Esophagus mucosa (tissue), 1 donor: ENCODE results near the gene TBC1D9B. TPM values are rescaled to one million over a fixed set of nuclear protein-coding genes. Genes with fewer than 3 reads are reported as not detected.

ENCODE experiments used
- ATAC-seq: fragments of 200-7000 bp; cut with Tn5 transposase; one replicate; pipeline ENCODE4 v1.9.1; 2020
- total RNA-seq: library from RNA; stranded (reverse); gene quantifications from one replicate; pipeline ENCODE4 v1.2.4, GENCODE V29; 2023
- donor health status: DM: yes; HTN: yes; CAD: no.

The TBC1D9B gene
- total RNA-seq, 1 donor from 2014 or later, result 66.3 TPM

DNA sequence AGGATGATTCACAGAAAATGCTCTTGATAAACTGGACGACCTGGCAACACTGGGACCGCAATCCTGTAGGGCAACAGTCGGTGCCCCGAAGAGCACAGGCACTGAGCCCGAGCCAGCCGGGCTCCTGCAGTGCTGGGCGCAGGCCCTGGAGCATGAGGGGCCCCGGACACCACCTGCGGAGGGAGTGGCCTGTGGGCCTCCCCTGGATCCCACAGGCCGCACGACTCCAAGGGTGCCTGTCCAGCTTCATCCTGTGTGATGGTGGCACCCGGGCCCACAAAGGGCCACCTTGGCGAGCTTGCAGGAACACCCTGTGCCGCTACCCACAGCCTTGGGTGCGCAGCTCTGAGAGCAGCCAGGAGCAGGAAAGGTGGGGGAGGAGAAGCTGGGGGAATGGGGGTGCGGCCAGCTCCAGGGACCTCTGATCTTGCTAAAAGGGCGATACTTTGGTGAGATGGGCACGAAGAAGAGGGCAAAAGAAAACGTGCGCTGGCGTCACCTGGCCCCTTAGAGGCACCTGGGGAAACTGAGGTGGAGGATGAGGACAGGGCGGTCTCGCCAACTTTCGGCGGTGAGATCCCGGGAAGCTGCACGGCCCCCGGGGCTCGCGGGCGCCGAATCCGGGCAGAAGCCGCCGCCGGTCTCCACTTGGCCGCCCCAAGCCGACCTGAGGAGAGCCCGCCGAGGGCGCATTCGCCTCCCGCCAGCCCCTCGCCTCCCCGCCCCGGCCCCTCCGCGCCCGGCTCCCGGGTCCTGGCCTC lies 722 bp downstream of the TBC1D9B start:
- peak; percentile 40 for ATAC-seq

DNA sequence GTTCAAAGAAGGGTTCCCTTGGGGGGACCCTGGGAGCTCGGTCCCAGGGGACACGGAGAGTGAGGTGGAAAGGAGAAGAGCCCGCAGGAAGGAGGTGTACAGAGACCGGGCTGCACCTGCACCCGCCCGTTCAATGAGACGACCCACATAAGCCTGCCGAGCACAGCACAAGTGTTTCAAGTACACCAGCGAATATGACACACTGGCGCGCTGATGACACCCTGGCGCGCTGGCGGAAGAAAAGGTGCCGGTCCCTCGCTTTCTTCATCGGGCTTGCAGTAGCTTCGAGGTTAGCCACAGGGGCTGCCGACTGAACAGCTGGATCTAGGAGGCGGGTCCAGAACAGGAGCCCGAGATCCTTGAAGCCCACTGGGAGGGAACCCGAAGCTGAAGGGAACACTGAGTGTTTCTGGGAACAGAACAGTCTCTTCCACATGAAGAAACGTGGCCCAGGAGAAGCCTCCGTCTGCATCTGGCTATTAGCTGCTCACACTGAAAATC lies 1.4 kb downstream of the TBC1D9B start:
- no peak for ATAC-seq

DNA sequence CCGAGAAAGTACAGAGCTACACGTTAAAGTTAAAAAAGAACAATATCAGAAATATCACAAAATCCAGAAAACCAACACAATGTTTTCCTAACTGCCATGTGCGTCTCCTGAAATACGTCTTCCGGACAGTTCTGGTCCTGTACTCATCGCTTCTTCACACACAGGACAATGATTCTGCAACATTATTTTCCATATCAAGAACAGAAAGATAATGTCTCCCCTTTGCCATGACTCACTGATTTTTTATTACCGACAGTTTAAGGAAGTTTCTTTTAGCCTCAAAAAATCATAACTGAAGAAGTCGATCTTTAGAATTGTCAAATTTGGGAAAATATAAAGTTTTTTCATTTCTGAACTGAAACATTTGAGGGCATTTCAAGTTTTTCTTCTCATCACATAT lies 2.5 kb downstream of the TBC1D9B start:
- ATAC-seq, result no peak

DNA sequence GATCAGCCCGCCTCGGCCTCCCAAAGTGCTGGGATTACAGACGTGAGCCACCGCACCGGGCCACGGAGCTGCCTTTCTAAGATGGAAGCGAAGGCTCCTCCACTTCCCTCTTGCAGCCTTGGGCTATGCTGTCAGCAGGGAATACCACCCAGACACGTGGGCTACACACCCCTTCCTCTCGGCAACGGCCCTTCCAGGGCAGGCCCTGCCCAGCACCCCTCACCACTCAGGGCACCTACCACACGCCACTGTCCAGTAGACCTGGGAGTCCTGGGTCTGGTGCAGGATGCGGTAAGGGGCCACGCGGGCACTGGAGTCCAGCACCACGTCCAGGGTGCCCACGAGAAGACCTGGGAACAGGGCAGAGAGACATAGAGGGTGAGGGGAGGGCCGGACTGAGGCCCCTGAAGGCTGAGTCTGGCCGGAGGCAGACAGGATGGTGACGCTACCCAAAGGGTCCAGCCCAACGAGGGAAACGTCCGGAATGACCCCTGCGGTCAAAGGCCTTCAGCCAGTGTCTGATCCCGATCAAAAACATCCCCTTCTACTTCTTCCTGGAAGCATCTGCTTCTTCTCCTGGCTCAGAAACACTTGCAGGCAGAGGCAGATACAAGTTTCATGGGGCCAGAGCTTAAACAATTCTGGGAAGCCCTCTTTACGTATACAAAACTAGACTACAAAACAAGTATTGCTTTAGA lies 3.1 kb downstream of the TBC1D9B start:
- ATAC-seq, result no peak

DNA sequence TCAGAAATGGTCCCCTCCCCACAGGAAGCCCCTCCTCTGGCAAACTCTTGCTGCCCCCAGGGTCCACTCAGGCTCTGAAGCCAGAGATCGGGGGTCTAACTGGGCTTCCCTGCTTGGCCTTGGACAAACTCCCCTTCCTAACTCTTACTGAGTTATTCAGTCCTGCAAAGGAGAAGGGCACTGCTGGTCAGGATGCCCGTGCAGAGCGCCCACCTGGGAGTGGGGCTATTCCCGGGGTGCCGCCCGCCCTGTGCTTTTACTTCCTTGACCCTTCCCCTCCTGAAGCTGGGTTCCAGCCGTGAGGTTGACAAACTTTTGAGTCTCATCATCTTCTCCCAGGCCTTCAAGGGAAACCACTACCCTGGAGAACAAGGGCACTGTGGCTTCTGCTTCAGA lies 4.9 kb downstream of the TBC1D9B start:
- ATAC-seq, result no peak

DNA sequence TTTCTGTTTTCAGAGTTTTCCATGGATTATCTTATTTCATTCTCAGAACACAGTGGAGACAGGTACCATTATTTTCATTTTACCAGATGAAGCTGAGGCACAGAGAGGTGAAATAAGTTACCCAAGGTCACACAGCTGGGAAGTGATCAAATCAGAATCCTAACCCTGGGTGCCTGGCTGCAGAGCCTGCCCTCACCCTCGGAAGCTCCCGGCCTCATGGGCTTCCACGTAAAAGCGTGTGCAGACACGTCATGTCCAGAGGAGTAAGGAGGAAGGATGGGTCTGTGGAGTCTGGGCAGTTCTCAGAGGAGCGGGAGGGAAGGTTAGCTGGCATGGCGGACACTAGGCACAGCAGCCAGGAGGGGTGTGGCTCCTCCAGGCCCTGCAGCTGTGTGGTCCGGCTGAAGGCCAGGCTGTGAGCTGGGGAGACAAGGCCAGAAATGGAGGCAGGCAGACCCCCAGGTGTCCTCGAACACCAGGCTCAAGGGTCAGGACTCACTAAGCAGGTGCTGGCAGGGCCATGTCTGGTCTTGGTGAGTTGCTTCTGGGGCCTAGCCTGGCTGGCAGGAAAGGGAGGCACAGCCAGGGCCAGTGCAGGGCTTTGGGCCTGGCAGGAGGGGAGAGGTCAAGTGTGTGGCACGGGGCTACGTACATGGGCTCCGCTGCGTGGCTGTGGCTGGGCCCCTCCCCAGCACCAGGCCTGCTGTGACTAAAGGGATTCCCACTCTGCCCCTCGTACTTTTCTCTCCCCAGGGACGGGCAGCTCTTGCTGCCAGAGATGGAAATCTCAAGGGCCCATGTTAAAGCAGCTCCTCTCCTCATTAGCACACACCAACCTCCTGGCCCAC lies 5.6 kb downstream of the TBC1D9B start:
- ATAC-seq, result peak; percentile 12

DNA sequence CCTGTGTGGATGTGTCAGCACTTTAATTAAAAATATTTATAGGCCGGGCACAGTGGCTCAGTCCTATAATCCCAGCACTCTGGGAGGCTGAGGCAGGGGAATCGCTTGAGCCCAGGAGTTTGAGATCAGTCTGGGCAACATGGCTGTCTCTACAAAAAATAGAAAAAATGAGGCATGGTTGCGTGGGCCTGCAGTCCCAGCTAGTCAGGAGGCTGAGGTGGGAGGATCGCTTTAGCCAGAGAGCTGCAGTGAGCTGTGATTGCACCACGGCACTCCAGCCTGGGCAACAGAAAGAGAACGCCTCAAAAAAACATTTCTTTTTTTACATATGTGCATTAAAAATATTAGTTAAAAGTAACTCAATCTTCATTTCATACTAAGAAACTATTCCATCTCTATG lies 6.2 kb downstream of the TBC1D9B start:
- ATAC-seq, result no peak

DNA sequence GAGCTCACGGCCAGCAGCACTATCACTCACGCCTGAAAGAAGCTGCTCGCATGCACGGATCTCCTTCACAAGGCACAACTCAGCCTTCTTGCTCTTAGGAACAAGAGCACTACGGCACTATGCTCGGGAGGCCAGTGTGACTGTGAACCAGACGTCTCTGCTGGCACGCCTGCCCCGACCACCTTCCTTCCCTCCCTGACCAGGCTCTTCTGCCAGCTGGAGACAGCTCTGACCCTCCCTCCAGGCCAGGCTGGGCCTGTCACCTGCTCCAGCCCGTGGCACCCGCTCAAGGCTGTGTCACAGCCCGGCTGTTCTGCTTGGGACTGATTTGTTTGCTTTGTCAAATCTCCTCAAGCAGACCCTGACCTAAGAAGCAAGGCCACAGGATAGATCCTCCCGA lies 7.0 kb downstream of the TBC1D9B start:
- no peak for ATAC-seq

DNA sequence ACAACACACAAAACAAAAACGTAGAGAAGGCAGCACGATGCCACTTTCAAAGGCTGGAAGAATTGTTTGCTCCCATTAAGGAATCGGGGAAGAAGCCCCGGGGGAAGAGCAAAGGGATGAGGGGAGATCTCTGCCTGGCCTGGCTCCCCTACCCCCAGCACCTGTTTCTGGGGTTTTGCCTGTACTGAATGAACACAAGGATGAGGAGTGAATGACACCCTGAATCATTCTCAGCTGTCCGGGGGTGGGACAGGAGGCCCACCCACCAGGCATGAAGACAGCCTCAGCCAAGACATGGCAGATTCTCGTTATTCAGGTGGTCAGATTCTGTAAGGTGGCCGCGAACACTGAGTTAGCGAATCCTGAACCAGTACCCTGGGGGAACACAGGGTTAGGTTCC lies 7.5 kb downstream of the TBC1D9B start:
- ATAC-seq, result no peak

DNA sequence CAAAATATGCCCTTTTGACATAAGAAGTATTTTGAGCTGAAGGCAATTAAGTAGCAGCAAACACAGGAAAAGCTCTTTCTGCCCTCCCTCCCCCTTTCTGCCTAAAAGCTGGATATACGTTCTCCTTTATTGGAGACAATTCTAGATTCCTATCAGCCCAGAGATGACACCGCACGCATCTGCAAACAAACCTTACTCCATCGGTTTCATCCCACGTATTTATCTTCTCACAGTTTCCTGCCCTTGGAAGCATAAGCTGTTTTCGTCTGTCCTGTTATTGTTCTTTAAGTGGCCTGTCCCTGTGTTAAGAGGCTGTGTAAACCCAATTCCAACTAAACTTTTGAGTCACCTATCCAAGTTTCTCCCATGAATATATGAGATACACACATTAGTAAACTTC lies 11.8 kb downstream of the TBC1D9B start:
- ATAC-seq, result no peak

DNA sequence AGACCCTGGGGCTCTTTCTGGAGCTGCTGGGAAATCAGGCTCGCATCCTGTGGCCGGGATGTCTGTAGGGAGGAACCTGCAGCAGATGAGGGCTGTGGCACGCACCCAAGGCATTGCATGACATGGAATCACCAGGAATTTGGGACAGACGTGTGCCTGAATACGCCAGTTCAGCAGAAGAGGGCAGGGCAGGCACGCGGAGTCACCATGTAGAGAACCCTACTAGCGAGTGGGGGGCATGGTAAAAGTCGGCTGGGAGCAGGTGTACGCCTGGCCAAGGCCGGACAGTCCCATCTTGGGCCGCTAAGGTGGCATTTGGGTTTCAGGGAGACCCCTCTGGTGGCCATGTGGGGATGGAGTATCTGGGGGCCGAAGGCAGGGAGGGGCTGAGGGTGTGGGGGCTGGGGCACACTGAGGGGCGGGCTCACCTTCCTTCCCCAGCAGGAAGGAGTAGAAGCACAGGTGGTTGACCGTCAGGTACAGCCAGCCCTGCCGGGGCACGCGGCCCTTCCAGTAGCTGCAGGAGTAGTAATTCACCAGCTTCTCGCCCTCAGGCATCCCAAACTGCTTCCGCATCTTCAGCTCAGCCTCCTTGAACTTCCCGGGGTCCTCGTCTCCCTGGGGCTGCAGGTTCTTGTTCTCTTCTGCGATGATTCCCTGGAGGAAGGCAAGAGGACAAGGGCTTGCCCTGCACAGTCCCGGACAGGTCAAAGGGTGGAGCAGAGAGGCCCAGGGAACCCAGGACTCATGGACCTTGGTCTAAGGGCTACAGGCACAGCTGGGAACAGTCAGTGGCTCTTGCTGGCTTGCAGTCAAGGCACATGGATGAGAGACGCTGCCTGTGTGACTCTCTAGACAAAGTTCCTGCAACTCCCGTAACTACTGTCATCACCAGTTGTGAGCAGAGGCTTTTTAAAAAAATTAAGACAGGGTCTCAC lies 13.5 kb downstream of the TBC1D9B start:
- no peak for ATAC-seq

DNA sequence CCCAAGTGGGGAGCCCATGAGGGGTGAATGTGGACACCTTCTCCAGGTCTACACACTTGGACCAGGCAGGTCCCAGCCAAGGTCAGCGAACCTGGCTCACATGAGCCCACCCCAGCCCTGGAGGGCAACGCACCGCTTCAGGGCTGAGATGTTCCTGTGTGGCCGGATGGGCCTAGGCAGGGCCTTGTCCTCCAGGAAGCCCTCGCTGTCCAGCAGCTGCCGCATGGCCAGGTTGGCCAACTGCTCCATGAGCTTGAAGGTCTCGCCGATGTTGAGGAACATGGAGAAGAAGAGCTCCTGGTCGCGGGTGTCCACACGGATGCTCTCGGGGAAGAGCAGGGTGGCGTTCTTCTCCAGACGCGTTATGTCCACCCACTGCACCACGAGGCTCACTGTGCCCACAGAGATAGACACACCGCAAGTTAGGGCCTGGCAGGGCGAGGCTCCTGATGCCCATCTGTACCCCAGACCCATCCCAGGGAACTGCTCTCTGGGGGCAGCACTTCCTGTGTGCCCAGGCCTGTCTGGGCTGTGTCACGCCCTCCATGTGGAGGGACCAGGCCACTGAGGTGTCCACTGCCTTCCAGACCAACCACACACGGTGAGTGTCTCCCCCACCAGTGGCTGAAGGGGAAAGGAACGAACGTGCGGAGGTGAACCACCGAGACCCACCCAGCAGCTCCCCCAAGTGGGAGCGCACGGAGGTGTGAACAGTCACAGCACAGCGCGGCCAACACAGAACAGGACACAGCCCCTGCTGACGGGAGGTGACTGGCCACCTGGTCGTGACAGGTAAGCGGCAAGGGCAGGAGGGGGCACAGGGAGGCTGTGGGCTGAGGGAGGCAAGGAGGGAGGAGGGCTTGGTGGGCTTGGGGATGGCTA lies 14.4 kb downstream of the TBC1D9B start:
- ATAC-seq, result no peak

DNA sequence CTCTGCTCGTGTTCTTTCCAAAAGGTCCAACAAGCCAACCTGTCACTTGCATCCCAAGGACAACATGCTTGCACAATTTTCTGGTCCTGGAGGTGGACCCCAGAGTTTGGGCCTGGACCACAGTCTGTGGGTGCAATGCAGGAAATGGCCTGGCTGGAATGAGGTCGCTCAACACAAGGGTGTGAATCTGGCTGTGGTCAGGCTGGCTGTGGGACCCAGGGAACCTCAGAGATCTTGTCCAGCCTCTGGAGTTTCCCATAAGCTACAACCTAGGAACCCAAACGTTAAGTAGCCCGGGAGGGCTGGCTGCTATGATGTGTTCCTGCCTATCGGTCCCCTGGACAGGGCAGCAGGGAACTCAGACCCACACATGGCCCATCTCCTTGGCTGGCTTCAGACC lies 15.4 kb downstream of the TBC1D9B start:
- no peak for ATAC-seq

DNA sequence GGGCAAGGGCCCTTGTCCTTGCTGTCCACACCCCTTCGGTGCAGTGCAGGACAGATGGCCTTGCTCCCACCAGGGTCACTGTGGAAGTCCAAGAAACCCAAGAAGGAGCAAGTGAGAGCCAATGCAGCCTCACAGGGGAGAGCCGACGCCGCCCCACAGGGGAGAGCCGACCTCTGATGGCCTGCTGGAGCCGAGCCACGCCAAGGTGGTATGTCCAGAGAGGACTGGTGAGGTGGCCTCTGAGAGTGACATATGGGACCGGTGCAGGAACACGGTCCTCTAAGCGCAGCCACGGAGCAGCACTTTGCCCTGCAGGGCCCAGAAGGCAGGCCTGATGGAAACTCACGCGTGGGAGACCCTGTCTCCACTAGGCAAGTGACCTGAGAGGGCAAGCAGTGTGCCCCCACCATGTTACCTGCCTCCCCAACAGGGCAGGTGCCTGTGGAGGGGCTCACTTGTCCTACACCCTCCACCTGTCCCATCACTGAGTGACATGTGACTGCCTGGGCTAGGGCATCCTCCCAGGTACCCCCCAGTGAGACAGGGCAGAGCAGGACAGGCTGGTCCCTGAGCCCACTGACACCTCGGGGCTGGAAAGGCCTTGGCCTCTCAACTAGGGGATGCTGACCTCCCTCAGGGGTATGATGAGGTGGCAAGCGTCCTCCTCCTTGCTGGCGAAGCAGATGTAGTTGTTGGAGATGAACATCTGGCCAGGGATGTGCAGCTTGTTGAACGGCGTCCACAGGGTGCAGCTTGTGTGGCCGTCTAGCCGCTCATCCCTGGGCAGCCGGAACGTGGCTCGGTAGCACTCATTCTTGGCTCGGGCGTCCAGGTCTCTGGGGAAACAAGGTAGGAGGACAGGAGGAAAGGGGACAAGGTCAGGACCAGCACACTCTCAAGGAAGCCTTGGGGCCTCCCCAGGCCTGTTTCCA lies 16.7 kb downstream of the TBC1D9B start:
- no peak for ATAC-seq

DNA sequence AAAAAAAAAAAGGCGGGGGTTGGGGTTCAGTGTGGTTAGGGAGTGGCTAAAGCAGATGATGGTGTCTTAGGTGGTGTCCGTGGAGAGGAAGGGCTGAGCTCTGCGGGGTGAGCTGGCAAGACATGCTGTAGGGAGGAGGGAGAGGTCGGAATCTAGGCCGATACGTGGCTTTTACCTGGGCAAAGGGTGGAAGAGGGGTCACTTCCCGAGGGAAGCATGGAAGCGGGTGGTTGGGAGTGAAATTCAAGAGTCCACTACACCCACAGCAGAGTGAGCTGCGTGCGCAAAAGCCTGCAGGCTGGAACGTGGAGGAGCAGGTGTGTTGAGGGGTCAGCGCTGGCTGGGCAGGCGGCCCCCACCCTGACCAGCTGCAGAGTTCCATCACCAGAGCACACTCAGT lies 17.8 kb downstream of the TBC1D9B start:
- no peak for ATAC-seq

DNA sequence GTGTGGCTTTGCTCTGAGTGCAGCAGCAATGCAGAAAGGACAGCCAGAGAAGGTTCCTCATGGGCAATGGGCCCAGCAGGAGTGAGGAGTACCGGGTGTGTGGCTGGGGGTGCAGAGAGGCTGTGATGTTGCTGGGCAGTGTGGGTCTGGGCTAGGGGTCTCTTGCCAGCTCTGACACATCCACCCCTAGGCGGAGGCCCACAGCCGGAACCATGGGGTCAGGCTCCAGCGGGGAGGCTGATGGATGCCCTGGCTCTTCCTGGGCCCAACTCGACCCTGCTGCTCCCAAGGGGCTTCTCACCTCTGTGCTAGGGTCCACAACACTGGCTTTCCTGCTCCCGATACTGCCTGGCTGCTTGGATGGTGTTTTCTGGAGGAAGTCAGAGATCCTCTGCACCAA lies 19.9 kb downstream of the TBC1D9B start:
- ATAC-seq, result no peak

DNA sequence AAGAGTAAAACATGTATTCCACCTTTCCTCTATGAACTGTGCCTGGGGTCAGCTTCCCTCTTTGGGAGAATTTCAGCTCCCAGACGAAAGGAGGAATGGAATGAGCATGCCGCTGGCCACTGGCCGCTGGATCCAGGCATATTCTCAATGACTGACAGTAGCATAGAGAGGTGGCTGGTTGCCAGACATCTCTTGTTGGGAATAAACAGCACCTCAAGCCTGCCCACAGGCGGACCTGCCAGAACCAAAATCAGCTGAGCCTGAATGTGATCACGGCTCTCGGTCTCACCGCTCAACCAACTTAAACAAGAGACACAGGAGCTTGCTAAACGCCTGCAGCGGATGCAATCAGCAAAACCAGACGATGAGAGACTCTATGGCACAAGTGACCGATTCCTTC lies 20.6 kb downstream of the TBC1D9B start:
- ATAC-seq, result no peak

DNA sequence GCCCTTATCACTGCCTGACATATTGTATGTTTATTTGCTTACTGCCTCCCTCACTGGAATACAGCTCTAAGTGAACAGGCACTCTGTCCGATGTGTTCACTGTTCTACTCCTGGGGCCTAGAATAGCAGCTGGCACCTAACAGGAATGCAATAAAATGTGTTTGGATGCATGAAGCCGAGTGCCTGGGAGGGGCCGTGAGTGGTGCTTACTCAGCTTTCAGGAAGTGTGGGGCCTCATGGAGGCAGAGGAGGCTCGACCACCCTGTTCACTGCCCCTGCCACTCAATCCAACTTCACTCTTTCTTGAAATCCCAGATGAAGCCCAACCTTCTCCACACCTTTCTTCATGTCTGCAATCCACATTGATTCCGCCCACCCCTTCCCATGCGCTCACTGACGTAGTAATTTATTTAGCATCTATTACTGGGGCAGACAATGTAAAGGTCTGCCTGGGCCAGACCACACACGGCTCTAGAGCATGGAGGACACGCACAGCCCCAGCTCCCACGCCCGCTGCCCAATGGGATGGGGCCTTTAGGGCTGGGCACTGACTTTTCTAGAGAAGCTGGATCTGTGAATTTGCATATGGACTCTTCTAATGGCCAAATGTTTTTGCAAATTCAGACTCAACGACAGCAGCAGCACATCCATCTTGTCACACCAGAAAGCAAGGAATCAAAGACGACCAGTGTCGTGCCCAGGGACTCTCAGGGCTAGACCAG lies 21.3 kb downstream of the TBC1D9B start:
- no peak for ATAC-seq

DNA sequence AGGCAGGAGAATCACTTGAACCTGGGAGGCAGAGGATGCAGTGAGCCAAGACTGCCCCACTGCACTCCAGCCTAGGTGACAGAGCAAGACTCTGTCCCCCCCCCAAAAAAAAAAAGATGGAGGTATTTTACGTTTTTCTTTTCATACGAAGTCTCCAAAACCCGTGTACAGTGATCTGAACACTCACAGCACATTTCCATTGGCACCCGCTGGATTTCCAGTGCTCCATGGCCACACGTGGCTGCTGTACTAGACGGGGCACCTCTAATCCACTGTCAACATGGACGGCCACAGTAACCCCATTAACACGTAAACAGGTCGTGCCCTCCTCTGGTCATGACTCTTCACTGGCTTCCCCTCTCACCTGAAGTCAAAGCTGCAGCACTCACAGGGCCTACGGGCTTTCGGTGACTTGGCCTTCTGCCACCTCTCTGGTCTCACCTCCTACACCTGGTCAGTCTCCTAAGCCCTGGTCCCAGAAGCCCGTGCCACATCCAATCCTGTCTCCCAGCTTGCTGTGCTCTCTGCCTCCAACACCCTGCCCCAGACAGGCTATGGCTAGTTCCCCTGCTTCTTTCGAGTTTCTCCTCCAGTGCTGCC lies 22.1 kb downstream of the TBC1D9B start:
- no peak for ATAC-seq
